IPS-20b (cell line): ENCODE results near the gene EPHB1.

Experiments used
- H3K27ac ChIP-seq: one replicate; pipeline ENCODE4 v1.5.1; 2013; ENCODE audit warnings: low read length
- H3K27me3 ChIP-seq: 2 replicates; pipeline ENCODE4 v1.6.1; 2013; ENCODE audit warnings: mild to moderate bottlenecking, low read length, inconsistent platforms; ENCODE audit not compliant: insufficient read depth
- H3K36me3 ChIP-seq: 2 replicates; pipeline ENCODE4 v1.6.1; 2013; ENCODE audit warnings: low read depth, mild to moderate bottlenecking, inconsistent platforms, low read length, moderate library complexity; ENCODE audit not compliant: insufficient read depth
- H3K4me1 ChIP-seq: 2 replicates; pipeline ENCODE4 v1.6.1; 2013; ENCODE audit warnings: mild to moderate bottlenecking, control low read depth, inconsistent platforms, low read length, moderate library complexity; ENCODE audit not compliant: insufficient read depth
- H3K4me3 ChIP-seq: 2 replicates; pipeline ENCODE4 v1.5.1; 2013; ENCODE audit warnings: mild to moderate bottlenecking, low read length, inconsistent platforms
- H3K9ac ChIP-seq: 2 replicates; pipeline ENCODE4 v1.6.1; 2013; ENCODE audit warnings: low read depth, mild to moderate bottlenecking, inconsistent platforms, low read length, moderate library complexity
- H3K9me3 ChIP-seq: 2 replicates; pipeline ENCODE4 v1.6.1; 2013; ENCODE audit warnings: mild to moderate bottlenecking, low read depth, low read length, inconsistent platforms; ENCODE audit not compliant: insufficient read depth

The EPHB1 gene

DNA sequence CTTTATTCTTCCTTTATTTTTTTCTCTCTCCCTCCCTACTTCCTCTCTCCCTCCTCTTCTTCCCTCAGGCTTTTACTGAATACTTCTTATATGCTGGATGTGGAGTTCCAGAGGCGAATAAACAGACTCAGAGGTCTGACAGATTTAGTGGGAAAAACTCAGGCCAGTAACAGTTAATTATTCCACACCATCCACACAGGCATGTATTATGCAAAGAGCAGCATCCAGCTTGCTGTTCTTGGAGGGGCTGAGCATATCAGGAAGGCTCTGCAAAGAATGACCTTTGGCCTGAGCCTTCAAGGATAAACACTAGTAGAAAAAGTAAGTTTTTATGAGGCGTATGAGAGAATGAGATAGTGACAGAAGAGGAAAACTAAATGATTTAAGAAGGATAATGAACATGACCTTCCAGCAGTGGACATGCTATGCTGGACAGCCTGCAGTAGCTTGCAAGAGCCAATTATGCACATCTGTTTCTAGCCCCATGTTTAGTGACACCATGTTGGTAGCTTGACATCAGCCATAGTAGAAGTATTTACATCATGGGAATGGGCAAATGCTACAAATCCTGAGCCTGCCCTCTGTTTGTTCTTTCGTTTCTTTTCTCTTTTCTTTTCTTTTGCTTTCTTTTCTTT is 387.4 kb downstream of the EPHB1 start:
- H3K36me3 ChIP-seq = no peaks in the 10 kb centered on the region
- no peaks in the 10 kb centered on the region for H3K9me3 ChIP-seq
- H3K4me3 ChIP-seq = no peak overlapping the region
- no peak overlapping the region for H3K27ac ChIP-seq
- H3K27me3 ChIP-seq = no peaks in the 10 kb centered on the region
- no peak overlapping the region for H3K9ac ChIP-seq
- no peaks in the 10 kb centered on the region for H3K4me1 ChIP-seq

DNA sequence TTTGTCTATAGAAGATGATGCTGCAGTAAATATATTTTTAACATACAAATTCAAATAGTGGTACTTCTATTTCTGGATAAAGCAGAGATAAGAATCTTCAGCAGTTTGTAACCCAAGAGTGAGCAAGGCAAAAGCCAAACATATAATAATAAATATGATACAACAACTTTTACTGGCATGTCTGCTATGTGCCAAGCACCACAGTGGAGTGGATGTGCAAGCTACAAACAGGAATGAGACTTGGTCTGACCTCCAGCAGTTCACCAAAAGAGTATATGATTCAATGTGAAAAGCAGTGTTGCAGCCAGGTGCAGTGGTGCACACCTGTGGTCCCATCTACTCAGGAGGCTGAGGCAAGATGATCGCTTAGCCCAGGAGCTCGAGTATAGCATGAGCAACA is 395.6 kb downstream of the EPHB1 start:
- Histone ChIP-seq H3K9ac (no peak overlapping the region), H3K27ac (no peak overlapping the region), H3K36me3 (no peaks in the 10 kb centered on the region), H3K27me3 (no peaks in the 10 kb centered on the region), H3K4me3 (no peak overlapping the region), H3K4me1 (peaks cover 9% of the 10 kb centered on the region; the same call in 1 of the 2 replicates), H3K9me3 (no peaks in the 10 kb centered on the region)

DNA sequence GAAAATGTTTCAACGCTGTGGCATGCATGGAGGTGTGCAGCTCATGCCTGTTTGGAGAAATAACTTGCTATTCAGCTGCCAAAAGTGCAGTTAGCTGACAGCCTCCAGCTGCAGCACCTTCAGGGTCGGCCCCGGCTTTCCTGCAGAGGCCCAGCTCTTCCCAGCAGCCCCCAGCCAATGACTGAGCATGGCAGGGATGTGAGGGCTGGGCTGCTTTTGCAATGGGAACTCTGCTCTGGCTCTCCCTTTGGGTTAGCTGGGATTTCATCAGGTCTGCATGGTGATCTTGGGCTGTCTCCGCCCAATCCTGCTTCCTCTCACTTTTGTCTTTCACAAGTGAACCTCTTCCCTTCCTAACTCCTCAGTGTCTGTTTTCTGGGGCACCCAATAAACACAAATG is 396.6 kb downstream of the EPHB1 start:
- Histone ChIP-seq H3K9me3 (no peaks in the 10 kb centered on the region), H3K4me1 (peaks cover 9% of the 10 kb centered on the region; the same call in 1 of the 2 replicates), H3K27ac (peak overlapping the region; percentile 26), H3K27me3 (no peaks in the 10 kb centered on the region), H3K9ac (no peak overlapping the region), H3K36me3 (no peaks in the 10 kb centered on the region), H3K4me3 (no peak overlapping the region)

DNA sequence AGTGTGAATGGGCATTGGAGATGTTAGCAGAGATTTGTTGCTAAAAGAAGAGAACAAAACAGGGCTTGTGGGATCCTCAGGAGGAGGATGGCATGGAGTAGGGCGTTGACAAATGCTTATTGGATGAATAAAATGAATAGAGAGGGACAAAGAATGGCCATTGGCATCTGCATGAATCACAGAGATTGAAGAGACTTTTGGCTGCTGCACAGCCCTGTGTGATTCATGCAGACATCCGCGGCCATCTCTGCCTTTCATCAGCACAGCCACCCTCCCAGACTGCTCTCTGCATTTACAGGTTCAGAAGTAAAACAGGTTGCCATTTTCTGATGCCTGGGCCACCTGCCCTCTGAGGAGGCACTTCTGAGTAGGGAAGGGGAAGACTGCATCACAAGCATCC is 397.9 kb downstream of the EPHB1 start:
- Histone ChIP-seq H3K4me3 (no peak overlapping the region), H3K9ac (no peak overlapping the region), H3K9me3 (no peaks in the 10 kb centered on the region), H3K36me3 (no peaks in the 10 kb centered on the region), H3K27me3 (no peaks in the 10 kb centered on the region), H3K27ac (no peak overlapping the region), H3K4me1 (peaks cover 9% of the 10 kb centered on the region; the same call in 1 of the 2 replicates)

DNA sequence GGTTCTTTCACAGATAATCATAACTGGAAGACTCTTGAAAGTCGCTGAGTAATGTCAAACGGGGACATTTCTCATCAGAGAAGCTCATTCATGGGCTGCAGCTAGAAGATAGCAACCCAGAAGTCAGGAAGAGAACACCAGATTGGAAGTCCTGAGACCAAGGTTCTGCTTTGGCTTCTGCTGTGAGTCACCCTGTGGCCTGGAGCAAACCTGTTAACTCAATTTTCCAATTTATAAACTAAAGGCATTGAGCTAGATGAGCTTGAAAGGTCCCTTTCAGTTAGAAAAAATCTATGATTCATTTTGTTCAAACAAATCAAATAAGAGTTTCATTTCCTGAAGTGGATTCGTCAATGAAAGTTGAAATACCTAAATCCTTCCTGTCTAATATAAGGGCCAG is 402.2 kb downstream of the EPHB1 start:
- H3K4me3 ChIP-seq = no peak overlapping the region
- no peak overlapping the region for H3K9ac ChIP-seq
- no peaks in the 10 kb centered on the region; the same call in 1 of the 2 replicates for H3K4me1 ChIP-seq
- no peaks in the 10 kb centered on the region for H3K9me3 ChIP-seq
- no peaks in the 10 kb centered on the region for H3K27me3 ChIP-seq
- H3K36me3 ChIP-seq = no peaks in the 10 kb centered on the region
- H3K27ac ChIP-seq = no peak overlapping the region

DNA sequence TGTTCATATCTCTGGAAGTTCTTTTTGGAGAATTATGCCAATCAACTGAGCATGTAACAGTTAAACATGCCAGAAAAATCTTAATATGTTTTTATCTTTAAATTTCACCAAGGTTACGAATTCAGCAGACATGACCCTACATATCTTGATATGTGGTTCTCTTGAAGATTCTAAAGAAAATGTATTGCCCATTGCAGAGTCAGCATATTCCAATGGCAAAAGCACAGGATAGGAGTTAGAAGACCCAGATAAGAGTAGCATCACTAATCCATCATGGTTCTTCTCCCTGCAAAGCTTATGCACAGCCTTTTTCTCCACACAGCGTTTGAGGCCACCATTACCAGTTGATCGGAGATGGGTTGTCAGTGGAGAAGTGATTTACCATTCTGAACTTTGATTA is 402.8 kb downstream of the EPHB1 start:
- H3K9ac ChIP-seq = no peak overlapping the region
- H3K27ac ChIP-seq = no peak overlapping the region
- H3K9me3 ChIP-seq = no peaks in the 10 kb centered on the region
- H3K27me3 ChIP-seq = no peaks in the 10 kb centered on the region
- H3K4me3 ChIP-seq = no peak overlapping the region
- no peaks in the 10 kb centered on the region for H3K36me3 ChIP-seq
- no peaks in the 10 kb centered on the region for H3K4me1 ChIP-seq

DNA sequence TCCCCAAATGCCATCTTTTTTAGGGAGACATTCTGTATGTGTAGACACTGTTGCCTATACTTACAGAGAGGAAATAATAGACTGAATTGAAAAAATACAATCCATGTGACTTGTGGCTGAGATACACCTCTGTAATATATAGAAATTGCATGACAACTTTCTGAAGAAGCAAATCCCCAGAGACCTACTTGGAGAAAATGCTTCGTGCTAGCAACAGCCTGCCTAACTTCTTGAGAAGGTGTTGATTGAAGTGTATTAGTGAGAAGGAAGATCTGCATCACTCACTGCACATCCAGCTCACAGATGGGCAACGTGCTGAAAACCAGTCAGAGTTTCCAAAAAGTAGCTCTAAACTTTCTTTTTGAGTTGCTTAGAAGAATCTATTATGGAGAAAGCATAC is 404.1 kb downstream of the EPHB1 start:
- H3K4me3 ChIP-seq = no peak overlapping the region
- H3K27me3 ChIP-seq = no peaks in the 10 kb centered on the region
- H3K9ac ChIP-seq = no peak overlapping the region
- no peaks in the 10 kb centered on the region for H3K36me3 ChIP-seq
- H3K4me1 ChIP-seq = no peaks in the 10 kb centered on the region
- H3K27ac ChIP-seq = no peak overlapping the region
- H3K9me3 ChIP-seq = no peaks in the 10 kb centered on the region

DNA sequence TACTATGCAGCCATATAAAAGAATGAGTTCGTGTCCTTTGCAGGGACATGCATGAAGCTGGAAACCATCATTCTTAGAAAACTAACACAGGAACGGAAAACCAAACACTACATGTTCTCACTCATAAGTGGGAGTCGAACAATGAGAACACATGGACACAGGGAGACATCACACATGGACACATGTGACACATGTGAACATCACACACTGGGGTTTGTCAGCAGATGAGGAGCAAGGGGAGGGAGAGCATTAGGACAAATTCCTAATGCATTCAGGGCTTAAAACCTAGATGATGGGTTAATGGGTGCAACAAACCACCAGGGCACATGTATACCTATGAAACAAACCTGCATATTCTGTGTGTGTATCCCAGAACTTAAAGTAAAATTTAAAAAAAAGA is 408.0 kb downstream of the EPHB1 start:
- H3K27ac ChIP-seq = no peak overlapping the region
- no peaks in the 10 kb centered on the region for H3K27me3 ChIP-seq
- H3K4me3 ChIP-seq = no peak overlapping the region
- H3K4me1 ChIP-seq = no peaks in the 10 kb centered on the region
- H3K9ac ChIP-seq = no peak overlapping the region
- no peaks in the 10 kb centered on the region for H3K9me3 ChIP-seq
- H3K36me3 ChIP-seq = no peaks in the 10 kb centered on the region

DNA sequence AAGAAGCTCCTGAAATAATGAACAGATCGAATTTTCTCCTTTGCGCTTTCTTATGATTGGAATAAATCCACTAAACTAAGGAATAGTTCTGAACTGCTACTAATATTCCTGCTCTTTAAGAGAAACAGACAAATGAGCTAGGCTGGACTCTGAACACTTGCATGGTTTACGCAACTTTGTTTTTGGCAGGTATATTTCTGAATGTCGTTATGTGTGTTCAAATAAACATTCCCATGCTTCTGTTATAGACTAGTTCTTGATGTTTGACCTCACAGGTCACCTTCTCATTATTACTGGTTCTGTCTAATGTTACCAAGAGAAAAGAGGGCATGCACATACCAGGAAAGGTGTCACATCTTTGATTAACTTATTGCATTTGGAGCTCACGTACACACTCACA is 418.2 kb downstream of the EPHB1 start:
- Histone ChIP-seq H3K9ac (no peak overlapping the region), H3K27me3 (no peaks in the 10 kb centered on the region), H3K36me3 (no peaks in the 10 kb centered on the region), H3K27ac (no peak overlapping the region), H3K4me1 (peaks cover 15% of the 10 kb centered on the region; the same call in 1 of the 2 replicates), H3K9me3 (no peaks in the 10 kb centered on the region), H3K4me3 (no peak overlapping the region)

DNA sequence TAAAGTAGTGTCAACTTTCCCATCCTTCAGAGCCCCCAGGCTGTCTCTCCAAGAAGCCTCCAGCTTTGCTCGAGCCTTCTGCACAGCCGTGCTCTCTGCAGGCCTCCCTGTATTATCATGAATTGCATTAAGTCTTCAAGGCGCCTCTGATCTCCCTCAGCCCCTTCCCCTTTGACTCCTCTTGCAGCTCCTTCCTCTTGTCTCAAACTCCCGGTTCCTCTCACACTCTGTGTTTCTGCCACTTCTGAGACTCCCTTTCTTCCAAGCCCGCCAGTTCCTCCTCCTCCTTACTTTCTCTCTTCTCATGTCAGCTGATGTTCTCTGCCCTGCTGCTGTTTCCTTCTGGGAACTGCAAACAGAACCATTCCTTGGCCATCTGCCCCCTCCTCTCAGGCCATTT is 418.8 kb downstream of the EPHB1 start:
- no peak overlapping the region for H3K27ac ChIP-seq

DNA sequence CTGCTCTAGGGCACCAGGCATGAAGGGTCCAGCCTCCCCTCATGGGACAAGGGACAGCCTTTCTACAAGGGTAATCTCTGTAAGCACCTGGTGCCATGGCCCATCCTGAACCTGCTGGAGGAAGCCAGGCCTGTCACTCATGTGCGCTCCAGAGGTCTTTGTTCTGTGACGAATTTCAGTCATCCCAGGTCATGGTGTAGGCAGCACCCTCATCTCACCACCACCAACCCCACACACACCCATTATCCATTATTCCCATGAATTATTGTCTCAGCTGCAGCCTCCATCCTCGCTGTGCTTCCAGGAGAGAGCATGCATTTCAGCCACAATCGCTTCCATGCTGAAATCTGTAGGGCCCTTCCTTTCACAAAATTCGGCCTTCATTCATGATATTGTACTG is 419.3 kb downstream of the EPHB1 start:
- Histone ChIP-seq H3K27me3 (no peaks in the 10 kb centered on the region), H3K36me3 (no peaks in the 10 kb centered on the region), H3K9ac (no peak overlapping the region), H3K4me1 (peaks cover 20% of the 10 kb centered on the region; the same call in 1 of the 2 replicates), H3K9me3 (no peaks in the 10 kb centered on the region), H3K4me3 (no peak overlapping the region), H3K27ac (no peak overlapping the region)

More for the DNA sequence above, 418.8 kb downstream of the EPHB1 start:
- peaks cover 20% of the 10 kb centered on the region; the same call in 1 of the 2 replicates for H3K4me1 ChIP-seq
- H3K36me3 ChIP-seq = no peaks in the 10 kb centered on the region
- no peaks in the 10 kb centered on the region for H3K27me3 ChIP-seq
- no peak overlapping the region for H3K4me3 ChIP-seq
- no peaks in the 10 kb centered on the region for H3K9me3 ChIP-seq
- H3K9ac ChIP-seq = no peak overlapping the region

DNA sequence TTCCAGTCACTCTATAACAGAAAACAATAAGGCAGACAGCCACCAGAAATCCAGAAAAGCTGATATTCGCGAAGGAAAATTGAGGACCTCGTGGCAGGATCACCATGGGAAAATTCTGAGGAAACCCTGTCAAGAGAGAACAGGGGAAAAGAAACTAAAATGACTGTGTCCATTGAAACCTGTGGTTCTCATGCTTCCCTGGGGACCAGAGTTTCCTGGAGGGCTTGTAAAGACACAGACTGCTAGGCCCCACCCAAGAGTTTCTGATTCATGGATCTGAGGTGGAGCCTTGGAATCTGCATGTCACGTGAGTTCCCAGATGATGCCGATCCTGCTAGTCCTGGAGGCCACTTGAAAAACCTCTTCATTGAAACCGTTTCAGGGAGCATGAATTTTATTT is 420.5 kb downstream of the EPHB1 start:
- H3K36me3 ChIP-seq = no peaks in the 10 kb centered on the region
- no peaks in the 10 kb centered on the region for H3K27me3 ChIP-seq
- no peak overlapping the region for H3K9ac ChIP-seq
- no peak overlapping the region for H3K27ac ChIP-seq
- no peaks in the 10 kb centered on the region for H3K9me3 ChIP-seq
- H3K4me1 ChIP-seq = peaks cover 31% of the 10 kb centered on the region
- no peak overlapping the region for H3K4me3 ChIP-seq
